Stomach smooth muscle (tissue), 2 donors: Measurements from ENCODE around the gene XRCC3.

Source experiments
- H3K27ac ChIP-seq: one replicate; pipeline ENCODE4 v1.7.0; 2013; ENCODE audit warnings: mild to moderate bottlenecking, low read length, inconsistent platforms
- H3K27me3 ChIP-seq, 2 donors: one replicate each; pipeline ENCODE4 v1.7.0; 2013; ENCODE audit warnings: low read length in 2 of 2; ENCODE audit not compliant: insufficient read depth in 2 of 2, control insufficient read depth in 1 of 2
- H3K36me3 ChIP-seq, 2 donors: one replicate each; pipeline ENCODE4 v1.7.0; 2013; ENCODE audit warnings: low read length in 2 of 2; ENCODE audit not compliant: control insufficient read depth in 2 of 2, insufficient read depth in 2 of 2
- H3K4me1 ChIP-seq: one replicate; pipeline ENCODE4 v1.7.0; 2013; ENCODE audit warnings: low read length; ENCODE audit not compliant: control insufficient read depth, insufficient read depth
- H3K4me3 ChIP-seq, 2 donors: one replicate each; pipeline ENCODE4 v1.7.0; 2013; ENCODE audit warnings: low read length in 2 of 2
- H3K9ac ChIP-seq, 2 donors: one replicate each; pipeline ENCODE4 v1.7.0; 2013; ENCODE audit warnings: low read length in 2 of 2, mild to moderate bottlenecking in 1 of 2
- H3K9me3 ChIP-seq, 2 donors: one replicate each; pipeline ENCODE4 v1.7.0; 2013; ENCODE audit warnings: low read length in 2 of 2; ENCODE audit not compliant: control insufficient read depth in 2 of 2
- donor health status: healthy.
- donor health status: Pancreatic carcinoma.

The XRCC3 gene

DNA sequence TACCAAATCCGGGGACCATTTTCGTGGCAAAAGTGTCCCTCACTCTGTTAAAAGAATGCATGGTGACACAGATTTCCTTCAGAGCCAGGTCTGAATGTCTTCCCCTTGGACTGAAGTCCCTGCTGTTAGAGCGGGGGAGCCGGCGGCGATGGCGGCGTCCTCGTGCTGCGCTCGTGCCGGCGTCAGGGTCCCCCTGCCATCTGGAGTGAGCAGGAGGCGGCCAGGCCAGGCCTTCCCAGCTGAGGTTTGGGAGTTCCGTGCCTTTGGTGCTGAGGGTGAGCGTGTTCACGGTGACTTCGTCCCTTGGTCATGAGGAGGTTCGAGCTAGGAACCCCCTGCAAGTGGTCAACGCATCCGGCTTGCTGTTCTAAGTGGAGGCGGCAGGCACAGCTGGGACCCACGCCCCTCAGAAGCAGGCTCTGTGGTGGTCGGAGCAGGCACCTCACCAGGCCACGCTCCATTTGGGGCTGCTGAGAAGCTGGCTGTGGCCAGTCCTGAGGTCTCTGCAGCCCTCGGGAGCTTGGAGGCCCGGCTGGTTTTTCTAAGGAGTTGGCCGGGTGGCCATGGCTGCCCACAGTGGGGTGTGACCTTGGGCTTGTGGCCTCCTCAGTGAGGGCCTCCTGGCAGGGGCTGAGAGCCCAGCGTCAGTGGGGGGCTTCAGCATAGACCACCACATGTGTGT, 9.9 kb upstream of the XRCC3 start:
- H3K36me3 ChIP-seq, result peaks cover 16 to 25% of the 10 kb centered on the region in 2 donors
- peaks cover 55% of the 10 kb centered on the region for H3K4me1 ChIP-seq
- H3K4me3 ChIP-seq, result no peak overlapping the region
- no peaks in the 10 kb centered on the region for H3K27me3 ChIP-seq
- peak overlapping the region; percentile 86 for H3K27ac ChIP-seq
- no peak overlapping the region for H3K9ac ChIP-seq
- H3K9me3 ChIP-seq, result no peaks in the 10 kb centered on the region

DNA sequence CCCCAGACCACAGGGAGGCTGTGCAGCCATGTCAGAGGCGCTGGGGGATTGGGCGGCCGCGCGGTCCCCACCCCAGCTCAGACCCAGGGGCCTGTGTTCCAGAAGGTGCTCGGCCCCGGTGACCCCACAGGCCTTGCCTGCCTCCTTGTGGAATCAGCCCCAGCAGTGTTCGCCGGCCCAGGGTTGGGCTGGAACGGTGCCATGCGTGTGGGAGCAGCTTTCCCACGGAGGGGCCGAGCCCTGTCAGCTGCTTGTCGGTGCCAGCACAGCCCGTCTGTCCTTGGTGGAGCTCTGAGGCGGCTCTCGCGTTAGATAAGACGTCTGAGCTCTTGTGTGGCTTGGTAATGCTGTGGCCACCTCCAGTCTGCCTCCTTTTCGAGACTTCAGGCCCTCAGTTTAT, 8.9 kb upstream of the XRCC3 start:
- Histone ChIP-seq H3K9me3 (no peaks in the 10 kb centered on the region), H3K27me3 (no peaks in the 10 kb centered on the region), H3K36me3 (peaks cover 6 to 15% of the 10 kb centered on the region in 2 donors), H3K4me3 (peak overlapping the region in 1 of 2 donors; percentile 47), H3K4me1 (peaks cover 57% of the 10 kb centered on the region), H3K27ac (peak overlapping the region; percentile 86), H3K9ac (peak overlapping the region; percentile 28 to 69)

DNA sequence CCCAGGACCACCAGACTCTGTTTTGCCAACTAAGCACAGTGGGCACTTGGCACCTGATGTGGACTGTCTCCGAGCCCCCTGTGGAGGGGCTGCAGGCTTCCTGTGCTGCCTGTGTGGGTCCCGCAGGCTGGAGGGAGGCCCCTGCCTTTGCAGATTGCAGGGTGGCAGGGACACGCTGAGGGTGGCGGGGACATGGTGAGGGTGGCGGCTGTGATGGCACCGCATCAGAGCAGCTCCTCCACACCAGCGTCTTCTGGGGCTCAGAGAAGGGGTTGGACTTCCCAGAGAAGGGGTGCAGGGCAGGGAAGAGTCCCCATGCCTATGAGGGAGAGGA, 8.5 kb upstream of the XRCC3 start:
- H3K36me3 ChIP-seq, result peaks cover 2 to 11% of the 10 kb centered on the region in 2 donors
- H3K27me3 ChIP-seq, result no peaks in the 10 kb centered on the region
- H3K27ac ChIP-seq, result peak overlapping the region; percentile 86
- no peaks in the 10 kb centered on the region for H3K9me3 ChIP-seq
- H3K9ac ChIP-seq, result peak overlapping the region; percentile 28 to 42
- H3K4me3 ChIP-seq, result peak overlapping the region in 1 of 2 donors; percentile 47
- peaks cover 61% of the 10 kb centered on the region for H3K4me1 ChIP-seq

DNA sequence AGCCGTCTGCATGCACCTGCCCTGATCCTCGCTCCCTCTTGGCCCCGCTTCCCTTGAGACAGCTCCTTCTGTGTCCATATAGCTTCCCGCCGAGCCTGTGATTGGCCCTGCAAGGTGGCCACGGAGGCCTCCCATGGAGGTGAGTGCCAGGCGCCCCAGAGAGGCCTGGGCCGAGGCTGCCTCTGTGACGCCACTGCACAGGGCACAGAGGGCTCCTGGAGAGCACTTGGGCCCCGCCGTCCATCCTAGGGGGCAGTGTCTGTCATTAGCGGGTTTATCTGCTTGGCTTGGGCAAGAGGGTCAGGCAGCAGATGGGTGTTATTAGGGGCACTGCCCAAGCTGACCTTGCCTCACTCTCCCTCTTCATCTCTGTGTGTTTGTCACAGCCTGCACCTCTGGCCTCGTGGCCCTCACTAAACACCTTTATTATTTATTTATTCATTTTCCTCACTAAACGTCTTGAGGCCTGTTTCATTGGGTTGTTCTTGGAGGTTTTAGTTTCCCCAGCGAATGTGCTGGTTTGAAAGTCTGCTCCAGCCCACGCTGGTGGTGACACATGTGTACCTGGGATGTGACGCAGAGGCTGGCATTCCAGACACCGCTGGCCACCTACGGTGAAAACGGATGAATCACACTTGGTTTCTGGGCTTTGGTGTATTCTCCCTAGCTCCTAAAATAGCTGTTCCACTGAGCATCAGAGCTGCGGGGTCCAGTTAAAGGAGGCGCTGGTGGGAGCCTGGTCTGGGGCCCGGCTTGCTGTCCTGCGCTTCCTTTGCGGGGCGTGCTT, 6.3 kb upstream of the XRCC3 start:
- Histone ChIP-seq H3K4me3 (no peak overlapping the region), H3K27me3 (no peaks in the 10 kb centered on the region), H3K27ac (peak overlapping the region; percentile 18), H3K9ac (peak overlapping the region in 1 of 2 donors; percentile 20), H3K9me3 (no peaks in the 10 kb centered on the region), H3K4me1 (peaks cover 76% of the 10 kb centered on the region), H3K36me3 (peaks cover 0 to 4% of the 10 kb centered on the region in 2 donors)

DNA sequence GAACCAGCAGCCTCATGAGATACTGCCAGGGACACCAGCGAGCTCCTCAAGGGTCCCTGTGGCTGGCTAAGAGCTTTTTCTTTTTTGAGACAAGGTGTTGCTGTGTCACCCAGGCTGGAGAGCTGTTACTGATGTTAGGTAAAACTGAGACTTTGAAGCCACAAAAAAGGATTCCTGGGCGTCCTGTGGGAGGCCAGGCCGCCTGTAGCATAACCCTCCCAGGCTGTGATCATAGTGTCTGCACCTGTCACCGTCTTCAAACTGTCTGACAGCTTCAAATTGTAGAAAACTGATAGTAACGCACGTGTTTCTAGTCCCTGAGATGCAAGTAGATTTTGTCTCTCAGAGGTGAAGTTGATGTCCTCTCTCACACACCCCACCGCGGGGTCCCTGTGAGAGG, 4.5 kb upstream of the XRCC3 start:
- Histone ChIP-seq H3K4me1 (peaks cover 70% of the 10 kb centered on the region), H3K4me3 (no peak overlapping the region), H3K36me3 (no peaks in the 10 kb centered on the region), H3K27ac (no peak overlapping the region), H3K9me3 (no peaks in the 10 kb centered on the region), H3K9ac (no peak overlapping the region), H3K27me3 (no peaks in the 10 kb centered on the region)

DNA sequence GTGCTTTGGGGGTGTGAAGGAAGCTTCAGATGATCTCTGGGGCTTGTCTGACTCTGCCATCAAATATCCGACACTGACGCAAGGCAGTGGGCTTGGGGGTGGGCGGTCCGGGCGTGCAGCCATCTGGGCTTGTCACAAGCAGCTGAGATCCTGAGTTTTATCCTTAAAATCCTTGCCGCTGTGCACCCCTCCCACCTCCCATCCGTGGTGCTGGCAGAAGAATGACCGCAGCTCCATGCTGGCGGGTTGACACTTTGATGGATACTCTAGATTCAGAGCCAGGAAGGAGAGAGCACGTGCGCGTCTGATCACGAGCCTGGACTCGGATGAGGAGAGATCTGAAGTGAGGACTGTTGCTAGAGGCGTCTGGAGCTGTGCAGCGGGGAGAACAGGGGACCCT, 3.3 kb upstream of the XRCC3 start:
- no peak overlapping the region for H3K9ac ChIP-seq
- H3K27me3 ChIP-seq, result no peaks in the 10 kb centered on the region
- no peaks in the 10 kb centered on the region for H3K9me3 ChIP-seq
- H3K4me1 ChIP-seq, result peaks cover 60% of the 10 kb centered on the region
- H3K4me3 ChIP-seq, result peak overlapping the region; percentile 21 to 64
- H3K27ac ChIP-seq, result no peak overlapping the region
- H3K36me3 ChIP-seq, result no peaks in the 10 kb centered on the region

DNA sequence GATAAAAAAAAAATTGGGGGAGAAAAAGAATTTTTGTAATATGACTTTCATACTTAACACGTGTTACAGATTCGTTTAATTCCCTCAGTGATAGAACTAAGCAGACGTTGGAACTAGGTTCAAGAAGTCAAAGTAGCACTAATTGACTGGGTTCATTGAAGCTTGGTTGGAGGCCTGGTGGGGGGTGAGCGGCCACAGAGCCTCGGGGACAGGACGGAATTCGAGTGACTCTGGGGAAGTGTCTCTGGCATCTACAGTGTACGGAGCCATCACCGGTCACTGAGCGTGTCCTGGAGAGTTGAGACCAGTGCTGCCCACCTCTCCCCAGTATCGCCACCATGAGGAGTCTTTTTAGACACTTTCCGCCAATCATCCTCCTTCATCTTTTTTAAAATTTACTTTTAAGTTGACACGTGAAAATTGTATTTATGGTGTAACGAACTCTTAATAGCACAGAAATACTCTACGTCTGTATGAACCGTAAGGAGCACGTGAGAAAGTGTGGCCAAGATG, 1.7 kb upstream of the XRCC3 start:
- Histone ChIP-seq H3K27me3 (no peaks in the 10 kb centered on the region), H3K9me3 (no peaks in the 10 kb centered on the region), H3K9ac (peak overlapping the region in 1 of 2 donors; percentile 59), H3K36me3 (no peaks in the 10 kb centered on the region), H3K27ac (no peak overlapping the region), H3K4me1 (peaks cover 53% of the 10 kb centered on the region), H3K4me3 (peak overlapping the region; percentile 57 to 79)

DNA sequence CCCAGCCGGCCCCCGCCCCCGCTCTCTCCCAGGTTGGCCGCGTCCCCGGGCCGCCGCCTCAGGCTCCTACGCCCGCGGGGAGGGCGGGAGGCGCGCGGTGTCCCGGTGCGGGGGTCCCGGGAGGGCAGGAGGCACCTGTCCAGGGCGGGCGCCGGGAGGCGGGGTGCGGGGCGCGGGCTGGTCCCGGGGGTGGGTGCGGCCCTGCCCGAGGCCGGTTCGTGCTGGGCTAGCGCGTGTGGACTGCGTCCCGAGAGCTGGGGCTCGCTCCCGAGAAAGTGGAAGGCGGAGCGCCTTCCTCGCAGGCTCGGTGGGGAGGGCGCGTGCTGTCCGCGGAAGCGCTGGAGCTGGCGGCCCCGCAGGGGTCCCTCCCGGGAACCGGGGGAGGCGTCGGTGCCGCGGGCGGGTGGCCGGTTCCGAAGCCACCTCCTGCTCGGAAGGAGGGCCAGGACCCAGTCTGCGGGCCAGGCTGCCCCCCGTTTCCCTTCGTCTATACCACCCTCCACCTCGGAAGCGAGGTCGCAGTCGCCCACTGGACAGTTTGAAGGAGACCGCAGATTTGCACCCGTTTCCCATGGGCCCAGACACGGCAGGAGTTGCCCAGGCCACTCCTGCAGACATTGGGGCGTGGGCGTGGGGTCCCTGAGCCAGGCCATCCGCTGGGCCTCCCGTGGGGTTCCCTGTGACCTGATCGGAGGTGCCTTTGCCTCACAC, 995 bp upstream of the XRCC3 start:
- Histone ChIP-seq H3K9me3 (no peaks in the 10 kb centered on the region), H3K4me1 (peaks cover 53% of the 10 kb centered on the region), H3K36me3 (no peaks in the 10 kb centered on the region), H3K27ac (no peak overlapping the region), H3K27me3 (no peaks in the 10 kb centered on the region), H3K4me3 (peak overlapping the region; percentile 57 to 79), H3K9ac (peak overlapping the region; percentile 59 to 69)

DNA sequence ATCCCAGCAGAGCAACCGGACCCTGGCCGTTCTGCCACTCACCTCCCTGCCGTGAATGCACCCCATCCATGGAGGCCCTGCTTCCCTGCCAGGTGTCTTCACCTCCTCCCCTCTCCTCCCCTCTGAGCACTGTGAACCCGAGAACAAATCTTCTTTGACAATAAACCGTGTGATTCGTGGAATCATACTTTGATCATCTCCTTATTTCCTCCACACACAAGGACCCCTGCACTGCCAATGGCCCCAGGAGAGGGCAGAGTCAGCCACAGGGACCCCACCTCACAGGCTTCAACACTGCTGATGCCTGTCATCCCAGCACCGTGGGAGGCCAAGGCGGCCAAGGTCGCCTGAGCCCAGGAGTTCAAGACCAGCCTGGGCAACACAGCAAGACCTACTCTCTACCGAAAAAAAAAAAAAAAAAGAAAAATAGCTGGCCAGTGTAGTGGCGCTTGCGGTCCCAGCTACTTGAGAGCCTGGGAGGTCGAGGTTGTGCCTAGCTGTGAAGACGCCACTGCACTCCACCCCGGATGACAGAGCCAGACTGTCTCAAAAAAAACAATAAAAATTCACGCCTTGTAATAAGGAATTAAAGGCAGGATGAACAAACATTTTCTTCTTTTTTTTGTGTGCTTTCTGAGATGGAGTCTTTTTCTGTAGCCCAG, 1.1 kb downstream of the XRCC3 start:
- no peak overlapping the region for H3K9ac ChIP-seq
- H3K27me3 ChIP-seq, result no peaks in the 10 kb centered on the region
- peak overlapping the region in 1 of 2 donors; percentile 74 for H3K4me3 ChIP-seq
- H3K9me3 ChIP-seq, result no peaks in the 10 kb centered on the region
- peaks cover 48% of the 10 kb centered on the region for H3K4me1 ChIP-seq
- no peak overlapping the region for H3K27ac ChIP-seq
- peaks cover 0 to 2% of the 10 kb centered on the region in 2 donors for H3K36me3 ChIP-seq

DNA sequence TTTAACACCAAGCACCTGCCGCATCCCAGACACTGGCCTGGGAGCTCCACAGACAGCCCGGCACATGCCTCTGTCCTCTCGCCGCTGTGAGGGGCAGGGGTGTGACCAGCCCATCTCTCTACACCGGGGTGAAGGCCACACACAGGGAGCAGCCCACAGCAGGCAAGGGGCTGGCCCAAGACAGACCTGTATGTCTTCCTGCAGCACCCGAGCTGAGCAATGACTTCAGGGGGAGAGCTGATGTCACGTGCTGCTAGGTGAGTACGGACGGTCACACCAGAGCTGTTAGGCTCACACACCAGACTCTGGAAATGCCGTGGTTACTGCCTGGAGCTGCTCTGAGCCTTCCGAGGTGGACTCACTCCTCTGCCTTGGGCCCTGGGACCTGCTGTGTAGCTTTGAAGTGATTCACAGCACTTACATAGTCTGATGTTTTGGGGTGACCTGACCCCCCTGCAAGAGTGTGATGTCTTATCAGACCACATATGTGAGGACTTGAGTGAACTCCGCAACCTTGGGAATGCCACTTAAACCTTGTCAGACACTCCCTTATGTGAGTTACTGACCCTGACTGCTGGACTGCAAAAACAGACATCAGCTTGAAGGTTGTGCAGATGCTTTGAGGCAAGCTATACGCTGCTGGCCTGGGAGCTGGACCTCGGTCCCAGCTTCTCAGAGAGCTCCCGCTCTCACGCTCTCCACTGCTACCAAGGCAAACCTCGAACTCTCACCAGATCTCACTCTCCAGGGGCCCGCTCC, 1.8 kb downstream of the XRCC3 start:
- Histone ChIP-seq H3K4me3 (no peak overlapping the region), H3K9me3 (no peaks in the 10 kb centered on the region), H3K27me3 (no peaks in the 10 kb centered on the region), H3K27ac (no peak overlapping the region), H3K4me1 (peaks cover 49% of the 10 kb centered on the region), H3K9ac (no peak overlapping the region), H3K36me3 (peaks cover 0 to 2% of the 10 kb centered on the region in 2 donors)
